Sigmoid colon (tissue), 7 donors: ENCODE measurements around the gene LYPD6B. TPM values are rescaled to one million over a fixed set of nuclear protein-coding genes. Genes with fewer than 3 reads are reported as not detected.

Experiments used
- DNase-seq: peaks from one replicate; pipeline ENCODE4 v3.0.0-alpha.2; 2019
- H3K27ac ChIP-seq, 4 donors: fragments of 200-600 bp; sonication (generic); one replicate each; pipeline ENCODE4 v1.5.1; 2016 to 2019; ENCODE audit warnings: mild to moderate bottlenecking in 1 of 4
- H3K27me3 ChIP-seq, 3 donors: fragments of 200-600 bp; sonication (generic); one replicate each; pipeline ENCODE4 v1.5.1; 2019; ENCODE audit warnings: mild to moderate bottlenecking in 1 of 3
- H3K36me3 ChIP-seq, 4 donors: fragments of 200-600 bp; sonication (generic); one replicate each; pipeline ENCODE4 v1.5.1; 2016 to 2019
- H3K4me1 ChIP-seq, 4 donors: fragments of 200-600 bp; sonication (generic); one replicate each; pipeline ENCODE4 v1.5.1; 2017 to 2019
- H3K4me3 ChIP-seq, 4 donors: fragments of 200-600 bp; sonication (generic); one replicate each; pipeline ENCODE4 v1.5.1; 2017 to 2019; ENCODE audit warnings: mild to moderate bottlenecking in 2 of 4, moderate library complexity in 1 of 4
- H3K9me3 ChIP-seq, 4 donors: fragments of 200-600 bp in 3 of 4; sonication (generic) in 3 of 4; one replicate each; pipeline versions ENCODE4 v1.5.1 to v1.6.1; 2013 to 2019
- EP300 ChIP-seq, 4 donors: sonication (generic); formaldehyde crosslinking; IDR thresholded peaks; one replicate each; pipeline ENCODE4 v1.6.1; 2017; ENCODE audit warnings: antibody characterized with exemption in 4 of 4
- POLR2A ChIP-seq, 2 donors: fragments of 450-650 bp; IDR thresholded peaks; one replicate each; pipeline ENCODE4 v1.6.1; 2016; ENCODE audit warnings: antibody characterized with exemption in 2 of 2, mild to moderate bottlenecking in 2 of 2, moderate library complexity in 2 of 2
- POLR2AphosphoS5 ChIP-seq, 4 donors: sonication (generic); formaldehyde crosslinking; IDR thresholded peaks; one replicate each; pipeline ENCODE4 v1.6.1; 2017; ENCODE audit warnings: antibody characterized with exemption in 4 of 4
- WGBS, 2 donors: extraction: QIAGEN DNeasy Blood & Tissue Kit; methylation state at CpG; one replicate each; pipeline ENCODE4 v1.1.7; 2013; 5-methylcytosine and 5-hydroxymethylcytosine counted together
- intact Hi-C: fragments of 100-400 bp; cut with DNase I; formaldehyde crosslinking; loops from one replicate; pipeline ENCODE4 v1.15.1; 2023
- polyA plus RNA-seq, 3 donors: library from polyadenylated mRNA; stranded (reverse); fragments of 200-250 nt; gene quantifications; one replicate each; pipeline ENCODE4 v1.2.3, GENCODE V29; 2013
- total RNA-seq, 4 donors: library from RNA; depleted of rRNA; stranded (reverse); fragments of >200 nt; gene quantifications; one replicate each; pipeline ENCODE4 v1.1.0, GENCODE V29; 2016
- TF ChIP-seq, protein P1 (sequence below), 4 experiments: fragments of 450-650 bp in 3 of 4; fragments of 200-600 bp in 1 of 4; IDR thresholded peaks; one replicate each; pipeline ENCODE4 v1.5.1; 2016 to 2019; ENCODE audit warnings: antibody characterized with exemption in 4 of 4, mild to moderate bottlenecking in 3 of 4, moderate library complexity in 2 of 4
- donor health status: healthy with polysubstance abuse.
- donor health status: Bipolar disorder and iron deficiency.
- donor health status: healthy.

Gene LYPD6B
- total and polyA plus RNA-seq, 7 donors = 0.66 to 2.1 (median 1.5) TPM; not detected in 3

GRCh38 chr2:148993351-148993750 lies 45.1 kb upstream of the LYPD6B start:
- 73 to 83% methylated on average over 3 of the region's 3 CpGs for whole genome bisulfite sequencing, 2 donors
- Histone ChIP-seq H3K36me3 (no peaks in the 10 kb centered on the region), H3K27me3 (no peaks in the 10 kb centered on the region), H3K27ac (no peak overlapping the region), H3K4me1 (no peaks in the 10 kb centered on the region), H3K9me3 (no peaks in the 10 kb centered on the region), H3K4me3 (no peak overlapping the region)
- intact Hi-C loops = no loop called here
- TF ChIP-seq POLR2A (IDR thresholded peaks at IDR 0.05) = no peak
- TF ChIP-seq EP300 (IDR thresholded peaks at IDR 0.05) = no peak
- TF ChIP-seq, protein P1, sequence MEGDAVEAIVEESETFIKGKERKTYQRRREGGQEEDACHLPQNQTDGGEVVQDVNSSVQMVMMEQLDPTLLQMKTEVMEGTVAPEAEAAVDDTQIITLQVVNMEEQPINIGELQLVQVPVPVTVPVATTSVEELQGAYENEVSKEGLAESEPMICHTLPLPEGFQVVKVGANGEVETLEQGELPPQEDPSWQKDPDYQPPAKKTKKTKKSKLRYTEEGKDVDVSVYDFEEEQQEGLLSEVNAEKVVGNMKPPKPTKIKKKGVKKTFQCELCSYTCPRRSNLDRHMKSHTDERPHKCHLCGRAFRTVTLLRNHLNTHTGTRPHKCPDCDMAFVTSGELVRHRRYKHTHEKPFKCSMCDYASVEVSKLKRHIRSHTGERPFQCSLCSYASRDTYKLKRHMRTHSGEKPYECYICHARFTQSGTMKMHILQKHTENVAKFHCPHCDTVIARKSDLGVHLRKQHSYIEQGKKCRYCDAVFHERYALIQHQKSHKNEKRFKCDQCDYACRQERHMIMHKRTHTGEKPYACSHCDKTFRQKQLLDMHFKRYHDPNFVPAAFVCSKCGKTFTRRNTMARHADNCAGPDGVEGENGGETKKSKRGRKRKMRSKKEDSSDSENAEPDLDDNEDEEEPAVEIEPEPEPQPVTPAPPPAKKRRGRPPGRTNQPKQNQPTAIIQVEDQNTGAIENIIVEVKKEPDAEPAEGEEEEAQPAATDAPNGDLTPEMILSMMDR (IDR thresholded peaks at IDR 0.05) = no peak
- no peak for TF ChIP-seq POLR2AphosphoS5 (IDR thresholded peaks at IDR 0.05)
- DNase-seq = no peak

GRCh38 chr2:148994341-148994740 lies 44.2 kb upstream of the LYPD6B start:
- TF ChIP-seq POLR2A (IDR thresholded peaks at IDR 0.05) (no peak), EP300 (IDR thresholded peaks at IDR 0.05) (no peak), POLR2AphosphoS5 (IDR thresholded peaks at IDR 0.05) (no peak)
- TF ChIP-seq, protein P1 (IDR thresholded peaks at IDR 0.05) = no peak
- peaks cover 0 to 3% (median 0%) of the 10 kb centered on the region in 3 donors for H3K27me3 ChIP-seq
- WGBS, 2 donors = 23 to 69% methylated on average over 8 of the region's 8 CpGs
- intact Hi-C loops = no loop called here
- no peaks in the 10 kb centered on the region for H3K9me3 ChIP-seq
- no peak overlapping the region for H3K4me3 ChIP-seq
- H3K27ac ChIP-seq = no peak overlapping the region
- no peaks in the 10 kb centered on the region for H3K36me3 ChIP-seq
- DNase-seq = no peak
- no peaks in the 10 kb centered on the region for H3K4me1 ChIP-seq

- no peaks in the 10 kb centered on the region for H3K36me3 ChIP-seq
These were observed 41.7 kb upstream of the LYPD6B start for GRCh38 chr2:148996805-148997204.

DNA sequence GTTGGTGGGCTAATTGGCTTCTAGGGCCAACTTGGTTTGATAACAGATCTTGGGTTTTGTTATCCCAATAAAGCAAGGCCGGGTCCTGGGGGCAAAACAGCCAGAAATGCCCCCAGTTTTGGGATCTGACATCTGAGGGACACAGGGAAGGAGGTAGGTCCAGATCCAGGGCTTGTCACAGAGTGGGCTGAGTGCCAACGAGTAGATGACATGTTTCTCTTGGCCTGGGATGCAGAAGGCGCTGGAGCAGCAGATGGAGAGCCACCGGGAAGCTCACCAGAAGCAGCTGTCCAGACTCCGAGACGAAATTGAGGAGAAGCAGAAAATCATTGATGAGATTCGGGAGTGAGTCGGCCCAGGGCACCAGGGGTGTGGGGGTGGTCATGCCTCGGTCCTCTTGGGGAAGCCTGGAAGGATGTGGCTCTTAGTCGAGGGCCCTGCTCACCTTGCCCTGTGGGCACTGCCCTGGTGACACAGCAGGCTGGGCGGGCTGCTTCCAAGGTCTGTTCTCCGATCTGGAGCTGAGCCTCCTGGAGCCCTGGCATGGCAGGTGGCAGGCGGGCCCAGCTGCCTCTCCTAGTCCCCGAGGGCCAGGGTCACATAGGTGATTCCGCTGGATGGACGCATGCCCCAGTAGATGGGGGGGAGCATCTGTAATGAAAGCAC lies 40.2 kb upstream of the LYPD6B start:
- H3K9me3 ChIP-seq = no peaks in the 10 kb centered on the region
- DNase-seq = no peak
- TF ChIP-seq, protein P1 (IDR thresholded peaks at IDR 0.05) = no peak
- TF ChIP-seq EP300 (IDR thresholded peaks at IDR 0.05) (no peak), POLR2A (IDR thresholded peaks at IDR 0.05) (no peak), POLR2AphosphoS5 (IDR thresholded peaks at IDR 0.05) (no peak)
- WGBS, 2 donors = 89 to 91% methylated on average over 16 of the region's 16 CpGs
- peaks cover 0 to 3% (median 0%) of the 10 kb centered on the region in 3 donors for H3K27me3 ChIP-seq
- H3K27ac ChIP-seq = no peak overlapping the region
- no peak overlapping the region for H3K4me3 ChIP-seq
- no peaks in the 10 kb centered on the region for H3K4me1 ChIP-seq
- no peaks in the 10 kb centered on the region for H3K36me3 ChIP-seq
- intact Hi-C loops = no loop called here

More at GRCh38 chr2:148996805-148997204, 41.7 kb upstream of the LYPD6B start:
- Histone ChIP-seq H3K27me3 (peaks cover 0 to 3% (median 0%) of the 10 kb centered on the region in 3 donors), H3K4me1 (no peaks in the 10 kb centered on the region), H3K4me3 (no peak overlapping the region), H3K9me3 (no peaks in the 10 kb centered on the region), H3K27ac (no peak overlapping the region)
- no peak for DNase-seq
- WGBS, 2 donors = 94% methylated on average over 6 of the region's 6 CpGs
- intact Hi-C loops = no loop called here
- TF ChIP-seq POLR2A (IDR thresholded peaks at IDR 0.05) = no peak
- TF ChIP-seq, protein P1 (IDR thresholded peaks at IDR 0.05) = no peak
- TF ChIP-seq POLR2AphosphoS5 (IDR thresholded peaks at IDR 0.05) = no peak
- no peak for TF ChIP-seq EP300 (IDR thresholded peaks at IDR 0.05)

DNA sequence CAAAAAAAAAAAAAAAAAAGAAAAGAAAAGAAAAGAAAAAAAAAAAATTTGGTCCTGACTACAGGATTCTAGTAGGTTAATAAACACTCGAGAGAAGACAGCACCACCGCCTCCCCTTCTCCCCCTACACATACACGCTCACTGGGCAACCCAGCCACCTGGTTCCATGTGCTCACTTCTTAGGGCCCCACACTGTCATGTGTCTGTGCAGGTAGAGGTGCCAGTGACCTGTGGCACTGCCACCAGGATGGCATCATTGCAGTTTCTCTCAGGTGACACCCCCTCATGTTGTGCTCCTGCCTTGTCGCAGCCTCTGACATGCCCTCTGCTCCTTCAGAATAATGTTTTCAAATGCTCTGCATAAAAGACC lies 39.7 kb upstream of the LYPD6B start:
- no peaks in the 10 kb centered on the region for H3K4me1 ChIP-seq
- no peak for TF ChIP-seq POLR2AphosphoS5 (IDR thresholded peaks at IDR 0.05)
- H3K27ac ChIP-seq = no peak overlapping the region
- H3K36me3 ChIP-seq = no peaks in the 10 kb centered on the region
- peaks cover 0 to 3% (median 0%) of the 10 kb centered on the region in 3 donors for H3K27me3 ChIP-seq
- no peak overlapping the region for H3K4me3 ChIP-seq
- DNase-seq = no peak
- intact Hi-C loops = no loop called here
- no peaks in the 10 kb centered on the region for H3K9me3 ChIP-seq
- WGBS, 2 donors = 94 to 96% methylated on average over 4 of the region's 4 CpGs
